A549 (cell line): ENCODE results near the gene SEC24B. TPM values are rescaled to one million over a fixed set of nuclear protein-coding genes. Genes with fewer than 3 reads are reported as not detected.

Source experiments
- ATAC-seq, 2 experiments: fragments of 200-7000 bp in 1 of 2; fragments of >200 bp in 1 of 2; cut with Nextera tagmentation in 1 of 2; cut with Tn5 transposase in 1 of 2; 3 replicates each; pipeline versions ENCODE4 v1.8.0 to v1.9.1; 2018 to 2020; ENCODE audit warnings: mild to moderate bottlenecking in 1 of 2, moderate library complexity in 1 of 2
- CTCF ChIA-PET: fragments of 300-600 bp; sonication (Branson Sonifier 250); formaldehyde crosslinking; extraction: SDS; loops from one replicate; lab custom pipeline; 2021; ENCODE audit warnings: antibody characterized with exemption, inconsistent platforms; lab: Yijun Ruan, JAX
- POLR2A ChIA-PET: fragments of 350-600 bp; formaldehyde crosslinking; extraction: SDS; loops from one replicate; lab custom pipeline; 2021; ENCODE audit warnings: antibody characterized with exemption, inconsistent platforms; lab: Yijun Ruan, JAX
- DNase-seq, 2 experiments: peaks; one replicate each; pipeline versions ENCODE4 v3.0.0 to v3.0.0-alpha.2; 2011 to 2016; ENCODE audit warnings: low read depth in 1 of 2, low spot score in 1 of 2
- FAIRE-seq: peaks from 2 replicates; lab custom pipeline; 2011; peaks lifted over from hg19 to GRCh38; lab: Jason Lieb, UNC
- H3K27ac ChIP-seq, 2 experiments: fragments of >200 bp; sonication (Bioruptor Twin); formaldehyde crosslinking; 3 replicates each; pipeline ENCODE4 v1.5.1; 2016 to 2017
- H3K4me1 ChIP-seq: fragments of >200 bp; sonication (Bioruptor Twin); formaldehyde crosslinking; 3 replicates; pipeline ENCODE4 v1.6.1; 2016
- H3K4me2 ChIP-seq: fragments of >200 bp; sonication (Bioruptor Twin); formaldehyde crosslinking; 3 replicates; pipeline ENCODE4 v1.6.1; 2016
- H3K4me3 ChIP-seq: fragments of >200 bp; sonication (Bioruptor Twin); formaldehyde crosslinking; 3 replicates; pipeline ENCODE4 v1.5.1; 2016
- H3K9me3 ChIP-seq: fragments of >200 bp; sonication (Bioruptor Twin); formaldehyde crosslinking; 3 replicates; pipeline ENCODE4 v1.6.1; 2016
- CHD2 ChIP-seq: fragments of 150-350 bp; IDR thresholded peaks from 2 replicates; pipeline ENCODE4 v1.6.1; 2014; ENCODE audit warnings: low read length; ENCODE audit not compliant: partially characterized antibody
- CHD4 ChIP-seq: fragments of 200-600 bp; sonication (generic); IDR thresholded peaks from 2 replicates; pipeline ENCODE4 v1.6.1; 2016; ENCODE audit warnings: antibody characterized with exemption, mild to moderate bottlenecking, borderline replicate concordance
- EHF ChIP-seq: fragments of 250-450 bp; sonication (Bioruptor Pico); IDR thresholded peaks from 2 replicates; pipeline ENCODE4 v1.5.0; 2020; ENCODE audit warnings: mild to moderate bottlenecking
- EP300 ChIP-seq, 2 experiments: fragments of >200 bp; sonication (Bioruptor Twin); formaldehyde crosslinking; IDR thresholded peaks; 2 replicates in 1 of 2; 3 replicates in 1 of 2; pipeline ENCODE4 v1.6.1; 2016 to 2017
- FOSL2 ChIP-seq, 2 experiments: fragments of 450-650 bp in 1 of 2; fragments of >200 bp in 1 of 2; sonication (Bioruptor Twin) in 1 of 2; formaldehyde crosslinking; IDR thresholded peaks; 2 replicates each; pipeline versions ENCODE4 v1.5.0 to v1.6.1; 2016 to 2020; ENCODE audit warnings: mild to moderate bottlenecking in 1 of 2, moderate library complexity in 1 of 2
- HOXA7 ChIP-seq: fragments of 250-450 bp; sonication (Bioruptor Pico); IDR thresholded peaks from 2 replicates; pipeline ENCODE4 v1.5.0; 2020; ENCODE audit warnings: mild to moderate bottlenecking, moderate library complexity
- HOXB13 ChIP-seq: fragments of 250-450 bp; sonication (Bioruptor Pico); IDR thresholded peaks from 2 replicates; pipeline ENCODE4 v1.5.0; 2020; ENCODE audit warnings: low read depth, mild to moderate bottlenecking, moderate library complexity
- HOXB5 ChIP-seq: fragments of 250-450 bp; sonication (Bioruptor Pico); IDR thresholded peaks from 2 replicates; pipeline ENCODE4 v1.5.0; 2020; ENCODE audit warnings: mild to moderate bottlenecking, moderate library complexity
- MAFK ChIP-seq: fragments of 450-650 bp; IDR thresholded peaks from 2 replicates; pipeline ENCODE4 v1.6.1; 2014; ENCODE audit not compliant: partially characterized antibody
- NFE2L2 ChIP-seq: fragments of 150-350 bp; conservative IDR thresholded peaks from 2 replicates; pipeline ENCODE4 v1.6.1; 2014; ENCODE audit warnings: low read length
- PHF8 ChIP-seq: fragments of 200-600 bp; sonication (generic); IDR thresholded peaks from 2 replicates; pipeline ENCODE4 v1.6.1; 2016; ENCODE audit warnings: low read depth, mild to moderate bottlenecking, antibody characterized with exemption, moderate library complexity, borderline replicate concordance
- POLR2A ChIP-seq: IDR thresholded peaks from 2 replicates; pipeline ENCODE4 v1.6.1; 2012; ENCODE audit warnings: mild to moderate bottlenecking, low read length
- RAD21 ChIP-seq, 2 experiments: fragments of >200 bp in 1 of 2; sonication (Bioruptor Twin) in 1 of 2; formaldehyde crosslinking in 1 of 2; IDR thresholded peaks in 1 of 2; conservative IDR thresholded peaks in 1 of 2; 2 replicates in 1 of 2; 3 replicates in 1 of 2; pipeline ENCODE4 v1.6.1; 2012 to 2018; ENCODE audit warnings: inconsistent platforms in 1 of 2
- RCOR1 ChIP-seq: fragments of 150-350 bp; IDR thresholded peaks from 2 replicates; pipeline ENCODE4 v1.6.1; 2014; ENCODE audit warnings: antibody characterized with exemption, low read length, low read depth
- TP53 ChIP-seq: fragments of 250-450 bp; sonication (Bioruptor Pico); IDR thresholded peaks from 2 replicates; pipeline ENCODE4 v1.5.0; 2021; ENCODE audit warnings: mild to moderate bottlenecking, moderate library complexity
- ZC3H11A ChIP-seq: fragments of 450-650 bp; IDR thresholded peaks from 2 replicates; pipeline ENCODE4 v1.6.1; 2014; ENCODE audit warnings: antibody characterized with exemption, mild to moderate bottlenecking
- ZSCAN20 ChIP-seq: fragments of 250-450 bp; sonication (Bioruptor Pico); IDR thresholded peaks from 2 replicates; pipeline ENCODE4 v1.8.0; 2022; ENCODE audit warnings: mild to moderate bottlenecking, moderate library complexity
- WGBS: methylation state at CpG from one replicate; pipeline ENCODE4 v1.1.6; 2017; ENCODE audit errors: missing lambda C conversion rate; 5-methylcytosine and 5-hydroxymethylcytosine counted together
- polyA plus RNA-seq, 4 experiments: library from polyadenylated mRNA; depleted of rRNA in 3 of 4; stranded (reverse); fragments of >200 nt; fragmentation: RNase III in 1 of 4; extraction: RNeasy Plus Mini Kit Qiagen cat#74134 plus additional on column Dnase treatment in 1 of 4; gene quantifications; 2 replicates in 3 of 4; 3 replicates in 1 of 4; pipeline ENCODE4 v1.2.3, GENCODE V29; 2011 to 2017
- TF ChIP-seq, protein P1 (sequence below): fragments of 250-450 bp; sonication (Bioruptor Pico); IDR thresholded peaks from 2 replicates; pipeline ENCODE4 v1.5.0; 2020; ENCODE audit warnings: low read depth, mild to moderate bottlenecking, moderate library complexity
- TF ChIP-seq, protein P2 (sequence below): IDR thresholded peaks from 2 replicates; pipeline ENCODE4 v1.6.1; 2012
- TF ChIP-seq, protein P3 (sequence below): fragments of >200 bp; sonication (Bioruptor Twin); formaldehyde crosslinking; IDR thresholded peaks from 3 replicates; pipeline ENCODE4 v1.6.1; 2016
- TF ChIP-seq, protein P4 (sequence below): fragments of 450-650 bp; IDR thresholded peaks from 2 replicates; pipeline ENCODE4 v1.6.1; 2014; ENCODE audit warnings: antibody characterized with exemption
- TF ChIP-seq, protein P5 (sequence below): IDR thresholded peaks from 2 replicates; pipeline ENCODE4 v1.6.1; 2012

SEC24B gene
- polyA plus RNA-seq, 2 of the 4 experiments (the other 2 are of a cell fraction), result 13.8 to 40.0 TPM

DNA sequence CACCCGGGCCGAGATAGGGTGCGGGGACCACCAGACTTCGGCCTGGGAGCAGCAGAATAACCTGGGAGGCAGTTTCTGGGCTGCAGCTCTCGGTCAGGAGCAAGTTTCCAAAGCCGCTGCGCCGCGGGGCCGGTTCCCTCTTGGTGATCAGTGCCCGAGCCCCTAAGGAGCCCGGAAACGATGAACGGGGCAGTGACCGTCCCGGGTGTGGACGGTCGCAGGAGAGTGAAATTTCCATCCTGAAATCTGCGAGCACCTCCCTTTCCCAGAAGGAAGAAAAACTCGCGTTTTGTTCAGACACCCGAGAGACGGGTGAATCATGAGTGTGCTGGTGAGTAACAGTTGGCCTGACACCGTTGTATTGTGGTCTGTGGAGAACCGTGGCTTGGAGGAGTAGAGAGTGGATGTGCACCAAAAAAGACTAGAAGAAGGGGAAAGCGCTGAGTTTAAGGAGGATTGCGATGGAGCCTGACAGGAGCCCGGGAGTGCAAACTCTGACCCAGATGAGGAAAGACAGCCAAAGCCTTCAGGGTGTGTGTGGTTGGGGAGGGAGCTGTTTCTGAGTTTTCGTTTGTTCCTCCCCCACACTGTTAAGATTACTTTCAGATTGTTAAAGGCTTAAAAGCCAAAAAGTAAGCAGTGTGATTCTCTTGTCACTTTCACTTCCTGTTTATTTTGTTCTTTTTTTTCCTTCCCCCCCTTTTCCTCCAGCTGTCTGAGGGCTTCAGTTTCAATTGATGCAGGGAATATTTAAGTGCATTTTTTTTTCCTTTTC lies 127.3 kb downstream of the SEC24B start:
- Histone ChIP-seq H3K27ac (peak overlapping the region; percentile 81 to 92), H3K9me3 (no peaks in the 10 kb centered on the region), H3K4me2 (peak overlapping the region; percentile 83), H3K4me1 (peaks cover 11% of the 10 kb centered on the region; the same call in 1 of the 3 replicates)
- WGBS, result 3% methylated on average over 8 of the region's 29 CpGs
- no peak for TF ChIP-seq HOXB13
- 0 out of 2 replicates have a peak, but pooled peaks have one; percentile 6 for TF ChIP-seq PHF8
- TF ChIP-seq, all 56 proteins: peak for 1
- peak; percentile 55 to 63 for ATAC-seq
- peak; percentile 19 to 34 for DNase-seq
- ChIA-PET POLR2A (interaction anchor here (0.6 to 1.0 kb wide), 4 partner anchors 53 to 409 kb away, joined by 3 to 4 read pairs (median 4); partner anchors contain the start of gene GAR1), CTCF (interaction anchor here (0.6 to 1.2 kb wide), 2 partner anchors 127 to 1568 kb away, joined by 3 to 4 read pairs; partner anchors contain the start of gene SEC24B)
- FAIRE-seq, result no peak
- peak overlapping the region; percentile 77 for H3K4me3 ChIP-seq

DNA sequence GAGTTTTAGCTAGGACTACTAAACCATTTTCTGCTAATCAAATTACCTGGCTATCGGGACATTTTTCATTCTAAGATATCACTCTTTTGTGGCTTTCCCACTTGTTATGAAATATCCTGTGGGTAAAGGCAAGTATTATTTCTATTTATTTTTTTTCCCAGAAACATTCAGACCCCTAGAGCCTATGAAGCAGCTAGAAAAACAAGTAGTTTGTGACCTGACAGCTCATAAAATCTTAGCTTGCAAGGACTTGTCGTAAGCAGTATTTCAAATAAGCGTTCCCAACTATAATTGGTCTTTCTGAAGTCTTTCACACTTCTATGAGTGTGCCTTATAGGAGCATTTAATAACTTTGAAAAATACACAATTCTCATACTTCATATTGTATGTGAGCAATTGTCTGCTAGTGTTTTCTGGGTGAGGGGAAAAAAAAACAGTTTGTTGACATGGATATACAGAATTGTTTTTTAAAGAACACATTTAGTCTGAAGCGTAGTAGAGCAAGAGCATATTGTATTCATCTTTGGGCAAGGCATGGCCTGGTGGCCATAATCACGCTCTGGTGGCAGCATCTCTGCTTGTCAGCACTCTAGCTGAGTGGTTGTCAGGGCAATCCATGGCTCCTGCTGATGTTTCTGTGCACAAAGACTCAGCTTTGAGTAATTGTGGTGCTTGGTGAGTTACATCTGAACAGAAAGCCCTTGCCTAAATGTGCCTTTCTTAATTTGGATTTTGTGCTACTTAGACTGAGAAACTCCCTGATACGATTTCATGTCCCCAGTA lies 129.0 kb downstream of the SEC24B start:
- WGBS, result 95% methylated on average over 6 of the region's 6 CpGs
- peaks cover 11% of the 10 kb centered on the region; the same call in 1 of the 3 replicates for H3K4me1 ChIP-seq
- POLR2A ChIA-PET, result interaction anchor here (0.7 kb wide), 1 partner anchor 634 kb away, joined by 3 read pairs; no protein-coding TSS in a partner anchor

More for the DNA sequence above, 129.0 kb downstream of the SEC24B start:
- no peak for DNase-seq
- no peak for FAIRE-seq
- ATAC-seq, result no peak
- no peak overlapping the region for H3K27ac ChIP-seq
- no peaks in the 10 kb centered on the region for H3K9me3 ChIP-seq
- CTCF ChIA-PET, result no interaction called here
- H3K4me2 ChIP-seq, result no peak overlapping the region
- no peak for TF ChIP-seq RCOR1
- no peak for TF ChIP-seq ZSCAN20 (CRISPR knock-in tag)
- TF ChIP-seq CHD2, result no peak
- TF ChIP-seq ZC3H11A, result no peak
- TF ChIP-seq TP53 (CRISPR knock-in tag), result no peak
- TF ChIP-seq, protein P1, sequence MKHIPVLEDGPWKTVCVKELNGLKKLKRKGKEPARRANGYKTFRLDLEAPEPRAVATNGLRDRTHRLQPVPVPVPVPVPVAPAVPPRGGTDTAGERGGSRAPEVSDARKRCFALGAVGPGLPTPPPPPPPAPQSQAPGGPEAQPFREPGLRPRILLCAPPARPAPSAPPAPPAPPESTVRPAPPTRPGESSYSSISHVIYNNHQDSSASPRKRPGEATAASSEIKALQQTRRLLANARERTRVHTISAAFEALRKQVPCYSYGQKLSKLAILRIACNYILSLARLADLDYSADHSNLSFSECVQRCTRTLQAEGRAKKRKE (CRISPR knock-in tag), result no peak
- no peak for TF ChIP-seq NFE2L2
- TF ChIP-seq HOXB5 (CRISPR knock-in tag), result no peak
- TF ChIP-seq POLR2A, result no peak
- TF ChIP-seq, protein P2, sequence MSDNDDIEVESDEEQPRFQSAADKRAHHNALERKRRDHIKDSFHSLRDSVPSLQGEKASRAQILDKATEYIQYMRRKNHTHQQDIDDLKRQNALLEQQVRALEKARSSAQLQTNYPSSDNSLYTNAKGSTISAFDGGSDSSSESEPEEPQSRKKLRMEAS, result no peak
- TF ChIP-seq, protein P3, sequence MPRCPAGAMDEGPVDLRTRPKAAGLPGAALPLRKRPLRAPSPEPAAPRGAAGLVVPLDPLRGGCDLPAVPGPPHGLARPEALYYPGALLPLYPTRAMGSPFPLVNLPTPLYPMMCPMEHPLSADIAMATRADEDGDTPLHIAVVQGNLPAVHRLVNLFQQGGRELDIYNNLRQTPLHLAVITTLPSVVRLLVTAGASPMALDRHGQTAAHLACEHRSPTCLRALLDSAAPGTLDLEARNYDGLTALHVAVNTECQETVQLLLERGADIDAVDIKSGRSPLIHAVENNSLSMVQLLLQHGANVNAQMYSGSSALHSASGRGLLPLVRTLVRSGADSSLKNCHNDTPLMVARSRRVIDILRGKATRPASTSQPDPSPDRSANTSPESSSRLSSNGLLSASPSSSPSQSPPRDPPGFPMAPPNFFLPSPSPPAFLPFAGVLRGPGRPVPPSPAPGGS, result no peak
- TF ChIP-seq RAD21 (conservative IDR thresholded peaks at IDR 0.05 in 1 of 2, IDR thresholded peaks at IDR 0.05 in 1 of 2), result no peak
- TF ChIP-seq EHF (CRISPR knock-in tag), result no peak
- TF ChIP-seq MAFK, result no peak
- TF ChIP-seq CHD4, result no peak
- no peak for TF ChIP-seq HOXA7 (CRISPR knock-in tag)
- TF ChIP-seq, protein P4, sequence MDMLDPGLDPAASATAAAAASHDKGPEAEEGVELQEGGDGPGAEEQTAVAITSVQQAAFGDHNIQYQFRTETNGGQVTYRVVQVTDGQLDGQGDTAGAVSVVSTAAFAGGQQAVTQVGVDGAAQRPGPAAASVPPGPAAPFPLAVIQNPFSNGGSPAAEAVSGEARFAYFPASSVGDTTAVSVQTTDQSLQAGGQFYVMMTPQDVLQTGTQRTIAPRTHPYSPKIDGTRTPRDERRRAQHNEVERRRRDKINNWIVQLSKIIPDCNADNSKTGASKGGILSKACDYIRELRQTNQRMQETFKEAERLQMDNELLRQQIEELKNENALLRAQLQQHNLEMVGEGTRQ, result no peak
- no peak for TF ChIP-seq FOSL2 (IDR thresholded peaks at IDR 0.05)
- TF ChIP-seq FOSL2 (CRISPR knock-in tag; IDR thresholded peaks at IDR 0.05), result no peak
- TF ChIP-seq EP300 (IDR thresholded peaks at IDR 0.05), result no peak
- TF ChIP-seq, protein P5, sequence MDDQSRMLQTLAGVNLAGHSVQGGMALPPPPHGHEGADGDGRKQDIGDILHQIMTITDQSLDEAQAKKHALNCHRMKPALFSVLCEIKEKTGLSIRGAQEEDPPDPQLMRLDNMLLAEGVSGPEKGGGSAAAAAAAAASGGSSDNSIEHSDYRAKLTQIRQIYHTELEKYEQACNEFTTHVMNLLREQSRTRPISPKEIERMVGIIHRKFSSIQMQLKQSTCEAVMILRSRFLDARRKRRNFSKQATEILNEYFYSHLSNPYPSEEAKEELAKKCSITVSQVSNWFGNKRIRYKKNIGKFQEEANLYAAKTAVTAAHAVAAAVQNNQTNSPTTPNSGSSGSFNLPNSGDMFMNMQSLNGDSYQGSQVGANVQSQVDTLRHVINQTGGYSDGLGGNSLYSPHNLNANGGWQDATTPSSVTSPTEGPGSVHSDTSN, result no peak
- no peak overlapping the region for H3K4me3 ChIP-seq
